Measurements from ENCODE around the gene SLC6A7.
"Not testable (repeated sequence)": the region's sequence is repeated elsewhere in the genome, so short reads cannot be mapped to it uniquely, and the experiment has no call there.

Gene SLC6A7

GRCh38 chr5:150243590-150243989, 53.7 kb downstream of the SLC6A7 start:
- DNase-seq (ENCODE audit: low spot score), result no peak

- no peak for DNase-seq (ENCODE audit: low spot score)
Observed at GRCh38 chr5:150244209-150244608, 54.3 kb downstream of the SLC6A7 start.

GRCh38 chr5:150245111-150245789, 55.4 kb downstream of the SLC6A7 start:
- no peak for DNase-seq (ENCODE audit: low spot score)

- DNase-seq (ENCODE audit: low spot score), result no peak
Observed at GRCh38 chr5:150245808-150246207, 55.9 kb downstream of the SLC6A7 start.

GRCh38 chr5:150246429-150246828, 56.6 kb downstream of the SLC6A7 start:
- no peak for DNase-seq (ENCODE audit: low spot score)

GRCh38 chr5:150246835-150247234, 57.0 kb downstream of the SLC6A7 start:
- no peak for DNase-seq (ENCODE audit: low spot score)

GRCh38 chr5:150247726-150248125, 57.9 kb downstream of the SLC6A7 start:
- no peak for DNase-seq (ENCODE audit: low spot score)

GRCh38 chr5:150248493-150248892, 58.6 kb downstream of the SLC6A7 start:
- DNase-seq (ENCODE audit: low spot score), result not testable (repeated sequence)

GRCh38 chr5:150248946-150249345, 59.1 kb downstream of the SLC6A7 start:
- DNase-seq (ENCODE audit: low spot score), result no peak

GRCh38 chr5:150249744-150250143, 59.9 kb downstream of the SLC6A7 start:
- DNase-seq (ENCODE audit: low spot score), result no peak

- DNase-seq (ENCODE audit: low spot score), result no peak
Observed at GRCh38 chr5:150251504-150251903, 61.6 kb downstream of the SLC6A7 start.

GRCh38 chr5:150252489-150252888, 62.6 kb downstream of the SLC6A7 start:
- DNase-seq (ENCODE audit: low spot score), result no peak

GRCh38 chr5:150253416-150254208, 63.8 kb downstream of the SLC6A7 start:
- peak; percentile 57 for DNase-seq (ENCODE audit: low spot score)

GRCh38 chr5:150254363-150254762, 64.5 kb downstream of the SLC6A7 start:
- no peak for DNase-seq (ENCODE audit: low spot score)

GRCh38 chr5:150254774-150255173, 64.9 kb downstream of the SLC6A7 start:
- no peak for DNase-seq (ENCODE audit: low spot score)

- no peak for DNase-seq (ENCODE audit: low spot score)
Observed at GRCh38 chr5:150255659-150256409, 66.0 kb downstream of the SLC6A7 start.

- peak; percentile 81 for DNase-seq (ENCODE audit: low spot score)
Observed at GRCh38 chr5:150256410-150257064, 66.7 kb downstream of the SLC6A7 start.

- no peak for DNase-seq (ENCODE audit: low spot score)
Observed at GRCh38 chr5:150257424-150257823, 67.6 kb downstream of the SLC6A7 start.

- no peak for DNase-seq (ENCODE audit: low spot score)
Observed at GRCh38 chr5:150258130-150258529, 68.3 kb downstream of the SLC6A7 start.
